ENCODE results near the gene SEMA4B.

DNA sequence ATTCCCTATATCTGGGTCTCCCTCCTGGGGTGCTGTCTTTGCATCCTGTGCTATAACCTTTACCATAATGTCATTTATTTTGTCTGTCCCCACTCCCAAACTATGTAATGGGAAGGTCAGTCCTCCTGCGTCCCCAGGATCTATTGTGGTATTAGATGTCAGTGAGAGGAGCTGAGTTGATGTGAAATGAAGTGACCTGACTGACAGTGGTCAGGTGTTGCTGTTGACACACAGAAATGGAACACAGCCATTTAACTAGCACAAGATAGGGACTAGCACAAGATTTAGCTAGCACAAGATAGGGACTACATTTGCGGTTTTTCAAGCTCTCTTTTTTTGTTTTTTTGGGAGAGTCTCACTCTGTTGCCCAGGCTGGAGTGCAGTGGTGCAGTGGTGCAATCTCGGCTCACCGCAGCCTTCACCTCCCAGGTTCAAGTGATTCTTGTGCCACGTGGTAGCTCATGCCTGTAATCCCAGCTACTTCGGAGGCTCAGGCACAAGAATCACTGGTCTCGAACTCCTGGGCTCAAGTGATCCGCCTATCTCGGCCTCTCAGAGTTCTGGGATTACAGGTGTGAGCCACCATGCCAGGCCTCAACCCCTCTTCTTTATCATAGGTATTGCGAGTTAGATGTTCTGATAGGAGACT is 69.5 kb downstream of the SEMA4B start:
- TF ChIP-seq, protein P1, sequence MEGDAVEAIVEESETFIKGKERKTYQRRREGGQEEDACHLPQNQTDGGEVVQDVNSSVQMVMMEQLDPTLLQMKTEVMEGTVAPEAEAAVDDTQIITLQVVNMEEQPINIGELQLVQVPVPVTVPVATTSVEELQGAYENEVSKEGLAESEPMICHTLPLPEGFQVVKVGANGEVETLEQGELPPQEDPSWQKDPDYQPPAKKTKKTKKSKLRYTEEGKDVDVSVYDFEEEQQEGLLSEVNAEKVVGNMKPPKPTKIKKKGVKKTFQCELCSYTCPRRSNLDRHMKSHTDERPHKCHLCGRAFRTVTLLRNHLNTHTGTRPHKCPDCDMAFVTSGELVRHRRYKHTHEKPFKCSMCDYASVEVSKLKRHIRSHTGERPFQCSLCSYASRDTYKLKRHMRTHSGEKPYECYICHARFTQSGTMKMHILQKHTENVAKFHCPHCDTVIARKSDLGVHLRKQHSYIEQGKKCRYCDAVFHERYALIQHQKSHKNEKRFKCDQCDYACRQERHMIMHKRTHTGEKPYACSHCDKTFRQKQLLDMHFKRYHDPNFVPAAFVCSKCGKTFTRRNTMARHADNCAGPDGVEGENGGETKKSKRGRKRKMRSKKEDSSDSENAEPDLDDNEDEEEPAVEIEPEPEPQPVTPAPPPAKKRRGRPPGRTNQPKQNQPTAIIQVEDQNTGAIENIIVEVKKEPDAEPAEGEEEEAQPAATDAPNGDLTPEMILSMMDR (IDR thresholded peaks at IDR 0.05), result no peak
- TF ChIP-seq POLR2A (IDR thresholded peaks at IDR 0.05) (no peak), POLR2AphosphoS5 (IDR thresholded peaks at IDR 0.05) (no peak)
